AG09319 (cell line): ENCODE data around the gene UBE2O.

ENCODE experiments used
- DNase-seq: peaks from one replicate; pipeline ENCODE4 v3.0.0-alpha.2; 2010; ENCODE audit warnings: low read depth; ENCODE audit errors: extremely low read depth
- TF ChIP-seq, protein P1 (sequence below): IDR thresholded peaks from 2 replicates; pipeline ENCODE4 v1.5.1; 2011; ENCODE audit warnings: low read depth, mild to moderate bottlenecking, inconsistent platforms, low read length, moderate library complexity

The UBE2O gene

GRCh38 chr17:76481071-76481655, 28.2 kb upstream of the UBE2O start:
- no peak for DNase-seq
- TF ChIP-seq, protein P1, sequence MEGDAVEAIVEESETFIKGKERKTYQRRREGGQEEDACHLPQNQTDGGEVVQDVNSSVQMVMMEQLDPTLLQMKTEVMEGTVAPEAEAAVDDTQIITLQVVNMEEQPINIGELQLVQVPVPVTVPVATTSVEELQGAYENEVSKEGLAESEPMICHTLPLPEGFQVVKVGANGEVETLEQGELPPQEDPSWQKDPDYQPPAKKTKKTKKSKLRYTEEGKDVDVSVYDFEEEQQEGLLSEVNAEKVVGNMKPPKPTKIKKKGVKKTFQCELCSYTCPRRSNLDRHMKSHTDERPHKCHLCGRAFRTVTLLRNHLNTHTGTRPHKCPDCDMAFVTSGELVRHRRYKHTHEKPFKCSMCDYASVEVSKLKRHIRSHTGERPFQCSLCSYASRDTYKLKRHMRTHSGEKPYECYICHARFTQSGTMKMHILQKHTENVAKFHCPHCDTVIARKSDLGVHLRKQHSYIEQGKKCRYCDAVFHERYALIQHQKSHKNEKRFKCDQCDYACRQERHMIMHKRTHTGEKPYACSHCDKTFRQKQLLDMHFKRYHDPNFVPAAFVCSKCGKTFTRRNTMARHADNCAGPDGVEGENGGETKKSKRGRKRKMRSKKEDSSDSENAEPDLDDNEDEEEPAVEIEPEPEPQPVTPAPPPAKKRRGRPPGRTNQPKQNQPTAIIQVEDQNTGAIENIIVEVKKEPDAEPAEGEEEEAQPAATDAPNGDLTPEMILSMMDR: no peak

DNA sequence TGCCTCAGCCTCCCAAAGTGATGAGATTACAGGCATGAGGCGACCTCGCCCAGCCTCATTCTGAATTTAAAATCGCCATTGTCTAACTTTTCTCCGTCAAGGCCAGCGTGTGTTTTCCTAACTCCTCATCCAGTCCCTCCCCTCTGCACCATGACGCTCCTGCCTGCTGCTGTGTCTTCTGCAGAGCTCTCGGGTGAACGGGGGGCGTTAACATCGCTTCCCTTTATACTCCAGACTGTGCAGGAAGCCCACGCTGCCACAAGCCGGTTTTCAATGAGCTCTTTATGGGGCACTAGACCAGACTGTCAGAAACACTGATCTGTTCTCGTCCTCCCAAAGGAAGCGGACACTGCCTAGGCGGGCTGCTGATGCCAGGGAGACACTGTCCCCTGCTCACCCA, 27.7 kb upstream of the UBE2O start:
- DNase-seq: no peak
- TF ChIP-seq, protein P1: no peak

DNA sequence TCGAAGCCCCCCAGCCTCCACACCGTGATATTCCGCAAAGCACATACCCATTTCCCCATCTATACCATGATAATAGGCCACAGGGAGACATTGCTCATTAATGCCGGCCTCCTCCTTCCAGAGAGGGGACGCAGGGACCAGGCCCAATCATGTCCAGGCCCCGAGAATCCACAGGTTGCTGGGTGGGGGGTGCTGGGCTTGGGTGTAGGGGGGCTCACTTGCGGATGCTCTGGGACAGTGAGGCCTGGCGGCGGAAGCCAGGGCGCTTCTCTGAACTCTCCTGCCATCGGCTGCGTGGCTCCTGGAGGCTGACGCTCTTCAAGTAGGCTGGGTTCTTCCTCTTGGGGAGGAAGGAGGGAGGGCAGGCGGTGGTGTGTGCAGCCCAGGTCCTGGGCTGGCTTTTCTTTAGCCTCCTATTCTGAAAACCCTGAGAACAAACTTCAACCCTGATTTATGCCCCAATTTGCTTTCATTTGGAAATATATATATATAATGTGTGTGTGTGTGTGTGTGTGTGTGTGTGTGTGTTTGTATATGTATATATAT, 26.6 kb upstream of the UBE2O start:
- TF ChIP-seq, protein P1: no peak

DNA sequence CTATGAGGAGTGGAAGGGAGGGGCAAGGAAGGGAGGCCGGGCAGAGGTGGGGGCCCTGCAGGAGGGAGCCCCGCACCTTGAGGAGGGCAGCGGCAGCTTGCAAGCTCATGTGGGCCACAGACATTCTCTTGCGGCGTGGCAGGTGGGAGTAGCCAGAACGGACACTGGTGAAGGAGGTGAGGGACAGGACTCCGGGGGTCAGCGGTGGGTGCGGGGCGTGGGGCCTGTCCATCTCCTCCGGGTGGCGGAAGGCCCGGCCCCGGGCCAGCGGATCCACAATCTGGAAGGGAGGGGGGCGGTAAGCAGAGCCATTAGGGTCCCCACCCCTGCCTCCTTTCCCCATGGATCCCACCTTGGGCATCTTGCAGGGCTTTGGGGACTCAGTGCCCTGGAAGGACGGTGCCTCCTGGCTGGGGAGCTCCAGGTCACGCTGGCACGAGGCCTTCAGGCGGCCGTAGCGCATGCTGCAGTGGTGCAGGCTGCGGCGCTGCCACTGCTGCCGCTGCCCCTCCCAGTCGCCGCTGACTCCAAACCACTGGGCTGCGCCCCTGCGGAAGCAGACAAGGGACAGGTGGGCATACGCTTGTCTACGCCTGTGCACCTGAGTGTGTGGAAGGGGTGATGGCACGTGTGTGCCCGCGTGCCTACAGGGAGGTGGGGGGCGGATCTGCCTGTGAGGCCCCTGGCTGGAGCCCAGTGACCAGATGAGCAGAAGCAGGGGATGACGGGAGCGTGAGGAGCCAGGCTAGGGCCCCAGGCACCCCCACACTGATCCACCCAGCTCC, 26.0 kb upstream of the UBE2O start:
- TF ChIP-seq, protein P1: no peak
- DNase-seq: no peak

More for the DNA sequence above, 26.6 kb upstream of the UBE2O start:
- DNase-seq: no peak

GRCh38 chr17:76478097-76478496, 25.1 kb upstream of the UBE2O start:
- no peak for DNase-seq

DNA sequence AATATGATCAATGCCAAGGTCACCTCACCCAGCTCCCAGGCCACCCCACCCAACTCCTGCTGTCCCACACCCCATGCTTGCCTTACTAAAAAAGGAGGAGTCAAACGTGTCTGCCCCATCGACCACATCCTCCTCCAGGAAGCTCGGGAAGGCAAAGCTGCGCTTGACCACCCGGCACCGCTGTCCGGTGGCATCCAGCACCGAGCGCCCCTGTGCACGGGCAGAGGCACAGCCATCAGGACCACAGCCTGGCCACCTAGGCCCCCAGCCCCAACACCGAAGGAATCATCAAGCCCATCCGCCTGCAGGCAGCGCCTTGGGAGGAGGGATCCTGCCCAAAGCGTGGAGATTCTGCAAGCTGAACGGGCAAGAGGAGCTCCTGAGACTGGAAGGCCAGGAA, 24.6 kb upstream of the UBE2O start:
- DNase-seq: no peak
- TF ChIP-seq, protein P1: no peak

More at GRCh38 chr17:76478097-76478496, 25.1 kb upstream of the UBE2O start:
- TF ChIP-seq, protein P1: no peak

DNA sequence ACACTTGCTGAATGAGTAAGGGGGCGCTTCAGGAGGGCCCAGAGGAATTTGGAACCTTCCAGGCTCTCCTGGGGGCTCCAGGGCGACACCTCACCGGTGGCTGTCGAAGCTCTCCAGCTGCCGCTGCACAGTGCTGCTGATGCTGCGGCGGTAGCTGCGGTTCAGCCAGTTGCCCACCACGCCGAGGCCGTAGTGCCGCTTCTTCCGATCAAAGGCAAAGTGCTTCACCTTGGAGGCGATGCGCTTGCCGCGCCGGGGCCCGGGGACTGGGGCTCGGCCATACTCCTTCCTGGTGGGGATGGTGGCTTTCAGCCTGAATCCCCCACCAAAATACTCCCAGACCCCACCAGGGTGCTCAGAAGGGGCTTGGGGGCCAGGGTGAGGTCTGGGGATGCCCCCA, 23.8 kb upstream of the UBE2O start:
- no peak for DNase-seq
- TF ChIP-seq, protein P1: no peak
